Activated T-cell treated with anti-CD3 and anti-CD28 coated beads, Interleukin-2, amount 50 U/mL, for 24 hours (primary cell): ENCODE data around the gene TTLL7.
"Not testable (repeated sequence)": the region's sequence is repeated elsewhere in the genome, so short reads cannot be mapped to it uniquely, and the experiment has no call there.

Experiments
- DNase-seq: peaks from one replicate; pipeline ENCODE4 v3.0.0-alpha.2; 2020
- H3K27ac Mint-ChIP-seq: 2 replicates; pipeline ENCODE4 v1.8.0; 2020; ENCODE audit warnings: mild to moderate bottlenecking, mixed read lengths
- H3K27me3 Mint-ChIP-seq: 2 replicates; pipeline ENCODE4 v1.8.0; 2020; ENCODE audit warnings: mixed read lengths
- H3K36me3 Mint-ChIP-seq: 2 replicates; pipeline ENCODE4 v1.8.0; 2020; ENCODE audit warnings: low read depth, mixed read lengths
- H3K4me1 Mint-ChIP-seq: 2 replicates; pipeline ENCODE4 v1.8.0; 2020; ENCODE audit warnings: low read depth, mixed read lengths
- H3K4me3 Mint-ChIP-seq: 2 replicates; pipeline ENCODE4 v1.8.0; 2020; ENCODE audit warnings: mild to moderate bottlenecking, moderate library complexity, mixed read lengths
- H3K9me3 Mint-ChIP-seq: 2 replicates; pipeline ENCODE4 v1.8.0; 2020; ENCODE audit warnings: mixed read lengths

Gene TTLL7

DNA sequence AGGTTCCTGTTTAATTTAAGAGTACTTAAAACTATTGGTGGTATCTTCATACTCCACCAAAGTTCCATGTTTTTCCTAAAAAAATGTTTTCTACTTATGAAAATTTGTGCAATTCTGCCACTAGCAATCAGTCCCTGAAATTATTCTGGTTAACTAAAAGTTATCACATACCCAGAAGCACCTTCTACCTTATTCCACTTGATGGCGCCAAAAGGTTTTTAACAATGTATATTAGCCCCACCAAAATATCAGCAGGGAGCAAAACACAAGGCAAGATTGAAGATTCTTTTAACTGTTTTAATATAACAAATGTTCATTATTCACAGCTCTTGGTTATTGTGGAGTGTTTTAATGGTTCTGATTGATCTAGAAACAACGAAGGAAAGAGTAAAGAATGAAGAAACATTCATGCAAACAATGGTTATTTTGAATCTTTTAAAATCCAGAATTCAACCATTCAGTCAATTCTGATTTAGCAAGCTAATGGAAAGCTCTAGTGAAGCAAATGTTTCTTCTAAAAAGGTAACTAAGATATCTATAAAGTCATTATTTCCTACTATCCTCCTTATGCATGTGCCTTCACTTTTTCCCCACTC lies 67.2 kb downstream of the TTLL7 start:
- Mint-ChIP-seq H3K9me3 (no peaks in the 10 kb centered on the region), H3K4me3 (no peak overlapping the region), H3K4me1 (no peaks in the 10 kb centered on the region), H3K27me3 (peaks cover 7% of the 10 kb centered on the region), H3K36me3 (no peaks in the 10 kb centered on the region), H3K27ac (no peak overlapping the region)
- no peak for DNase-seq

DNA sequence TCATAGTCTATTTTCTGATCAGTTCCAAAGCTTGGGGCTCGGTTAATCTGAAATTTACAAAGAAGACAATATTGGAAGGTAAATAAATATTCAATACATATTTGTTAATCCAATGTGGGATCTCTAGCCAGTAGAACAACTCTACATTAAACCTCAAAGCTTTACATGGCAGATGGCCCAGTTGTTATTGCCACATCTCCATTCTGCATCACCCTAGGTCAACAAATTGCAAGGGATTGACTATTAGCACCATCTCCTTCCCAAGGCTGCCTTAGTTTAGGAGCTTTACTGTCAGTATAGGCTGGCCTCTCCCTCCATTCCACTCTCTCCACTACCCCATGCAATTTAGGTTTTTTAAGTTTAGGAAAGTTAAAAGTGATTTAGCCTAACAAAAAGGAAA lies 69.7 kb downstream of the TTLL7 start:
- no peaks in the 10 kb centered on the region for H3K4me1 Mint-ChIP-seq
- DNase-seq, result no peak
- no peak overlapping the region for H3K27ac Mint-ChIP-seq
- no peaks in the 10 kb centered on the region for H3K9me3 Mint-ChIP-seq
- H3K4me3 Mint-ChIP-seq, result no peak overlapping the region
- H3K27me3 Mint-ChIP-seq, result peaks cover 7% of the 10 kb centered on the region
- no peaks in the 10 kb centered on the region for H3K36me3 Mint-ChIP-seq

DNA sequence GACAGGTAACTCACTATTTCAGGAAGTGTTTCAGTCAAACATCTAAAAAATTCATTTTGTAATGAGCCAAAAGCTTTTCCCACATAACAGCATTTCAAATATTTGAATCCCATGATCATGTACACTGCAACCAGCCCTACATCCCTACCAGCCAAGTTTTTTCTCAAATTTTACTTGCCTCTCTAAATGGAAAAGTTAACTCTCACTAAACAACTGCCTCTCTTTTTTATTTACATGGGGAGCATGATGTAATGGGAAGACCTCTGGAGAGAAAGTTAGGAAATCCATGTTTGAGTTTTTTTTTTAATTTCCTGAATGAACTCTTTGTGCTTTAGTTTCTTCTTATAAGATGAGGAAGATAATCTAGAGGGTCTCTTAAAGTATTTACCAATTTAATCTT lies 70.5 kb downstream of the TTLL7 start:
- H3K27me3 Mint-ChIP-seq, result peaks cover 9% of the 10 kb centered on the region
- H3K4me3 Mint-ChIP-seq, result no peak overlapping the region
- no peaks in the 10 kb centered on the region for H3K36me3 Mint-ChIP-seq
- H3K27ac Mint-ChIP-seq, result no peak overlapping the region
- no peak for DNase-seq
- no peaks in the 10 kb centered on the region for H3K9me3 Mint-ChIP-seq
- no peaks in the 10 kb centered on the region for H3K4me1 Mint-ChIP-seq

DNA sequence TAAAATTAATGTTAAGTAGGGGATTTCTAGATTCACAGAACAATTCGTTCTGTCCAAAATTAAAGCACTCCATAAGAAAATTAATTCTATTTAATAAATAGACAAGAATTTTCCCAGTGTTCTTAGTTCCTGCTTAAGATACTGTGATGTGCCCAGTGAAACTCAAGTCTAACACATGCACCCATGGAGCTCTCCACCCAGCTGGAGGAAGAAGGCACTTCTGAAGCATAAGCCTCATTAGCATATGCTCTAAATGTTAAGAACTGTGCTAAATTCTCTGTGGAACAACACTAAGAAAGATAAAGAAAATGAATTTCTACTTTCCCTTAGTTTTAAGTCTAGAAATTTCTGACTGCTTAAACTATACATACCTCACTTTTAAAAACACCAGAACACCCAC lies 71.2 kb downstream of the TTLL7 start:
- Mint-ChIP-seq H3K4me3 (no peak overlapping the region), H3K36me3 (no peaks in the 10 kb centered on the region), H3K27ac (no peak overlapping the region), H3K9me3 (no peaks in the 10 kb centered on the region), H3K4me1 (no peaks in the 10 kb centered on the region), H3K27me3 (peaks cover 9% of the 10 kb centered on the region)
- no peak for DNase-seq

GRCh38 chr1:83927061-83927460 lies 71.9 kb downstream of the TTLL7 start:
- Mint-ChIP-seq H3K27ac (no peak overlapping the region), H3K4me3 (no peak overlapping the region), H3K27me3 (peaks cover 9% of the 10 kb centered on the region), H3K36me3 (no peaks in the 10 kb centered on the region), H3K4me1 (no peaks in the 10 kb centered on the region), H3K9me3 (no peaks in the 10 kb centered on the region)
- DNase-seq, result no peak

DNA sequence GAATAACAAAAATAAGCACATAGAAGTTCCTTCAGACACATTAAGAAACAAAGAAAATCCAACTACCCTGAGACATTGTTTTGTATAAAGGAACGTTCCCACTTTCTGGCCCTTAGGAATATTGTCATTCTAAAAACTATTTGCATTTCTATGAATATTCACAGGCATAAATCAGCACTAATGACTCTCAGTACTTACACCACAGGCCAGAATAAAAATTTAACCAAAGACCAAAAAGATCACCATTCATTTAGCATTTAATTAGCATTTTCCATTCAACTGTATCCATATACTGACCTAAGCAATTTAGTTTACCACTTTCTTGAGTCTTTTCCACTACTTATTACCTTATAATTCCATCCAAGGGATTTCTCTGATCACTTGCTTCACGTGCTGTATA lies 75.4 kb downstream of the TTLL7 start:
- H3K4me1 Mint-ChIP-seq, result no peaks in the 10 kb centered on the region
- no peak overlapping the region for H3K4me3 Mint-ChIP-seq
- H3K27me3 Mint-ChIP-seq, result peaks cover 4% of the 10 kb centered on the region
- H3K27ac Mint-ChIP-seq, result no peak overlapping the region
- no peak for DNase-seq
- no peaks in the 10 kb centered on the region for H3K9me3 Mint-ChIP-seq
- no peaks in the 10 kb centered on the region for H3K36me3 Mint-ChIP-seq

- Mint-ChIP-seq H3K9me3 (no peaks in the 10 kb centered on the region), H3K27ac (no peak overlapping the region), H3K4me1 (no peaks in the 10 kb centered on the region), H3K4me3 (no peak overlapping the region), H3K36me3 (no peaks in the 10 kb centered on the region), H3K27me3 (peaks cover 4% of the 10 kb centered on the region)
- no peak for DNase-seq
Measured at GRCh38 chr1:83922431-83922830, 76.5 kb downstream of the TTLL7 start.

DNA sequence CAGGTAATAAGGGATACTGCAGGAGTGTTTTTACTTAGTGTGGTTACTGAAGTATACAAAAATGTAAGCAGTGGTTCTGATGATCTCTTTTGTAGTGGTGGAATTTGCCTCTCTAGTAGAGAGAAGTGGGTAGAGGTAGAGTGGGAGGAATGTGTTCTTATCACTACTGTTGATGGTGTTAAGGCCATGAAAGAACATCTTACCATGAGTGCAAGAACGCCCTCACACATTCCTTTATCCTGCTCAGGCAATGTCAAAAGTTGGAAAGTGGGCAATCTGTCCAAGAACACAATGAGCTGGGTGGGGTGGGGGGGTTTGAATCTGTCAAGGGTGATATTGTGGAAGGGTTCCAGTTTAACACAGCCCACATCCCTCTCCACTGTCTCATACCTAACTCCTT lies 78.6 kb downstream of the TTLL7 start:
- H3K9me3 Mint-ChIP-seq, result no peaks in the 10 kb centered on the region
- H3K4me1 Mint-ChIP-seq, result no peaks in the 10 kb centered on the region

GRCh38 chr1:83919872-83920271 lies 79.1 kb downstream of the TTLL7 start:
- no peaks in the 10 kb centered on the region for H3K4me1 Mint-ChIP-seq
- H3K4me3 Mint-ChIP-seq, result no peak overlapping the region
- no peaks in the 10 kb centered on the region for H3K36me3 Mint-ChIP-seq
- no peak overlapping the region for H3K27ac Mint-ChIP-seq
- DNase-seq, result no peak
- H3K9me3 Mint-ChIP-seq, result peaks cover 1% of the 10 kb centered on the region
- H3K27me3 Mint-ChIP-seq, result peaks cover 7% of the 10 kb centered on the region

More for the DNA sequence above, 78.6 kb downstream of the TTLL7 start:
- H3K27me3 Mint-ChIP-seq, result peaks cover 4% of the 10 kb centered on the region
- no peak for DNase-seq
- no peak overlapping the region for H3K27ac Mint-ChIP-seq
- no peak overlapping the region for H3K4me3 Mint-ChIP-seq
- no peaks in the 10 kb centered on the region for H3K36me3 Mint-ChIP-seq

GRCh38 chr1:83918688-83919285 lies 80.1 kb downstream of the TTLL7 start:
- no peak for DNase-seq
- Mint-ChIP-seq H3K4me3 (no peak overlapping the region), H3K27me3 (peaks cover 15% of the 10 kb centered on the region), H3K4me1 (no peaks in the 10 kb centered on the region), H3K9me3 (peaks cover 3% of the 10 kb centered on the region), H3K27ac (no peak overlapping the region), H3K36me3 (no peaks in the 10 kb centered on the region)

GRCh38 chr1:83917959-83918358 lies 81.0 kb downstream of the TTLL7 start:
- Mint-ChIP-seq H3K4me1 (no peaks in the 10 kb centered on the region), H3K36me3 (no peaks in the 10 kb centered on the region)

DNA sequence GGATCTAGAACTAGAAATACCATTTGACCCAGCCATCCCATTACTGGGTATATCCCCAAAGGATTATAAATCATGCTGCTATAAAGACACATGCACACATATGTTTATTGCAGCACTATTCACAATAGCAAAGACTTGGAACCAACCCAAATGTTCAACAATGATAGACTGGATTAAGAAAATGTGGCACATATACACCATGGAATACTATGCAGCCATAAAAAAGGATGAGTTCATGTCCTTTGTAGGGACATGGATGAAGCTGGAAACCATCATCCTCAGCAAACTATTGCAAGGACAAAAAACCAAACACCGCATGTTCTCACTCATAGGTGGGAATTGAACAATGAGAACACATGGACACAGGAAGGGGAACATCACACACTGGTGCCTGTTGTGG lies 82.8 kb downstream of the TTLL7 start:
- not testable (repeated sequence) for H3K36me3 Mint-ChIP-seq, H3K9me3 Mint-ChIP-seq, H3K4me3 Mint-ChIP-seq, H3K4me1 Mint-ChIP-seq, DNase-seq, H3K27ac Mint-ChIP-seq
- H3K27me3 Mint-ChIP-seq, result peaks cover 25% of the 10 kb centered on the region

More at GRCh38 chr1:83917959-83918358, 81.0 kb downstream of the TTLL7 start:
- no peak overlapping the region for H3K4me3 Mint-ChIP-seq
- DNase-seq, result no peak
- peaks cover 3% of the 10 kb centered on the region for H3K9me3 Mint-ChIP-seq
- peaks cover 14% of the 10 kb centered on the region for H3K27me3 Mint-ChIP-seq
- no peak overlapping the region for H3K27ac Mint-ChIP-seq

GRCh38 chr1:83912876-83913275 lies 86.1 kb downstream of the TTLL7 start:
- DNase-seq, result no peak
- Mint-ChIP-seq H3K27me3 (peaks cover 31% of the 10 kb centered on the region), H3K27ac (no peak overlapping the region), H3K4me1 (no peaks in the 10 kb centered on the region), H3K4me3 (no peak overlapping the region), H3K9me3 (peaks cover 3% of the 10 kb centered on the region), H3K36me3 (no peaks in the 10 kb centered on the region)

- DNase-seq, result no peak
- Mint-ChIP-seq H3K27ac (no peak overlapping the region), H3K36me3 (no peaks in the 10 kb centered on the region), H3K4me1 (no peaks in the 10 kb centered on the region), H3K4me3 (no peak overlapping the region), H3K9me3 (peaks cover 3% of the 10 kb centered on the region), H3K27me3 (peaks cover 41% of the 10 kb centered on the region)
Measured at GRCh38 chr1:83910461-83910860, 88.5 kb downstream of the TTLL7 start.

- Mint-ChIP-seq H3K27me3 (peaks cover 36% of the 10 kb centered on the region), H3K9me3 (no peaks in the 10 kb centered on the region), H3K4me1 (no peaks in the 10 kb centered on the region), H3K4me3 (no peak overlapping the region), H3K27ac (no peak overlapping the region), H3K36me3 (no peaks in the 10 kb centered on the region)
- no peak for DNase-seq
Measured at GRCh38 chr1:83909687-83910086, 89.2 kb downstream of the TTLL7 start.
